ENCODE data around the gene SREBF2.

Gene SREBF2

GRCh38 chr22:41876675-41877074 lies 43.8 kb downstream of the SREBF2 start:
- no peak for DNase-seq (ENCODE audit: low read depth, low spot score)

GRCh38 chr22:41880653-41881052 lies 47.7 kb downstream of the SREBF2 start:
- DNase-seq (ENCODE audit: low read depth, low spot score) = no peak

GRCh38 chr22:41883400-41883799 lies 50.5 kb downstream of the SREBF2 start:
- no peak for DNase-seq (ENCODE audit: low read depth, low spot score)

DNA sequence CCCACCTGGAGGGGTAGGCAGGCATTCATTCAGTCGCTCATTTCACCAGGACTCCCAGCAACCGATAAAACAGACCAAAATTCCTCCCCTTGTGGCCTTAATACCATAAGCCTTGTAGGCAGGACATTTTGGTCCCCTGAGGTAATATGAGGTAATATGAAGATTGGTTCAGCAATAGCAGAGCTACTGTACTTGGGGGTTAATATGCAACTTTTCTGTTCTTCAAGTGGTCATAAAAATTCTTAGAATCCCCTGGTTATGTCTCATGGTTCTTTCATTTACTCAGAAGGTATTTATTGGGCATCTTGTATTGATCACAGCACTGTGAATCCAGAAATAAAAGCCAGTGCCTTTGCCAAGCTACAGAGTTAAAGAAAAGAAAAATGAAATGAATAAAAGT lies 52.2 kb downstream of the SREBF2 start:
- DNase-seq (ENCODE audit: low read depth, low spot score) = no peak

- DNase-seq (ENCODE audit: low read depth, low spot score) = no peak
These were observed 52.6 kb downstream of the SREBF2 start for GRCh38 chr22:41885516-41885915.

DNA sequence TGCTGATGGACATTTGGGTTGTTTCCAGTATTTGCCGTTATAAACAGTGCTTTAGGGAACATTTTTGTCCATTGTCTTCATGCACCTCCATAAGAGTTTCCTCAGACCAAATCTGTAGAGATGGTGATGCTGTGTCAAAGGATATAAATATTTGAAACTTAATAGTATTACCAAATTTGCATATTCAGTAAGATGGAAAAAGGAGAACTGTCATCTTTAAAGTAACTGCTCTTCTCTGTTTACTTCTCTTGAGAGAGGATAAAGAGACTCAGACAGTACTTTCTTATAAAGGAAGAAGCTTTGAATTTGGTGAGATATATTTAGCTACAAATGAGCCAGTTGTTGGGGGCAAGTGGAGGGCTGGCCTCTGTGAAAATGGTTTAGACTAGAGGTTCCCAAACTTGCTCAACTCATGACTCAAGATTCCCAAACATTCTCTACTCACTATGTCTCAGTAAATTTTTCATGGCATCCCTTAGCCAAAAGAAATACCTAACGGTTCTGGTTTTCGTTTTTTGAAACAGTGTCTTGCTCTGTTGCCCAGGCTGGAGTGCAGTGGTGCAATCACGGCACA lies 55.8 kb downstream of the SREBF2 start:
- DNase-seq (ENCODE audit: low read depth, low spot score) = no peak

DNA sequence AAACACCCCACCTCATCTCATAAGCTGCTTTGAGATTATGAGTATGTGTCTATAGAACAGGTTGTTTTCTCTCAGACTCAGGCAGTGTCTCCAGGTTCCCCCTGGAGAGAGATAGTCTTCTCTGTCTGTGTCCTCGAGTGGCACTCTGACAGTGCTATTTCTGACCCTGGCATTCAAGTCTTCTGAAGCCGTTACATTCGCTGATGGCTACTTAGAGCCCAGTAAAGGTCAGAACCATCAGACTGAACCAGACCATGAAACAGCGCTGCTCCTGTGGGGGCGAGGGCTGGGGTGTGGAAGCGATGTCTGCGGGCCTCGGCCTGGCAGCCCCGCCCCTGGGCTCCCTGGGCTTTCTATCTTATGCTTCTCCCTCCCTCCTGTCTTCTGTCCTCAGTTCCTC lies 58.5 kb downstream of the SREBF2 start:
- no peak for DNase-seq (ENCODE audit: low read depth, low spot score)

GRCh38 chr22:41892721-41893120 lies 59.8 kb downstream of the SREBF2 start:
- DNase-seq (ENCODE audit: low read depth, low spot score) = no peak

GRCh38 chr22:41893591-41894375 lies 60.9 kb downstream of the SREBF2 start:
- DNase-seq (ENCODE audit: low read depth, low spot score) = no peak

DNA sequence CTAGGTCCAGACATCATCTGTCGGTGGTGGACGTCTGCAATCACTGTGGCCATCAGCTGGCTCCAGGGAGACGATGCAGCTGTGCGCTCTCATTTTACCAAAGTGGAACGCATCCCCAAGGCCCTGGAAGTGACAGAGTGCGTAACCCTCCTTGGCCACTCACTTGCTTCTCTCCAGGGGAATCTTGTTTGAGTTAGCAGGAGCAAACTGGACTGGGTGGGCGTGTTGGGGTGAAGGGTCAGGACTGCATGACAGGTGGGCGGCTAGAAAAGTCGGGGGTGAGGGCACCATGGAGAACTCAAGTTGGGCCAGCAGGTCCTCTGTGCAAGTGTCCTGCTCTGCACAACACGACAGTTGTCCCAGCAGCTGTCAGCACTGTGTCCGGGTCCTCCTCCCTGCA lies 65.7 kb downstream of the SREBF2 start:
- DNase-seq (ENCODE audit: low read depth, low spot score) = no peak

GRCh38 chr22:41899110-41899509 lies 66.2 kb downstream of the SREBF2 start:
- no peak for DNase-seq (ENCODE audit: low read depth, low spot score)

- DNase-seq (ENCODE audit: low read depth, low spot score) = no peak
These were observed 67.2 kb downstream of the SREBF2 start for GRCh38 chr22:41899992-41900651.

DNA sequence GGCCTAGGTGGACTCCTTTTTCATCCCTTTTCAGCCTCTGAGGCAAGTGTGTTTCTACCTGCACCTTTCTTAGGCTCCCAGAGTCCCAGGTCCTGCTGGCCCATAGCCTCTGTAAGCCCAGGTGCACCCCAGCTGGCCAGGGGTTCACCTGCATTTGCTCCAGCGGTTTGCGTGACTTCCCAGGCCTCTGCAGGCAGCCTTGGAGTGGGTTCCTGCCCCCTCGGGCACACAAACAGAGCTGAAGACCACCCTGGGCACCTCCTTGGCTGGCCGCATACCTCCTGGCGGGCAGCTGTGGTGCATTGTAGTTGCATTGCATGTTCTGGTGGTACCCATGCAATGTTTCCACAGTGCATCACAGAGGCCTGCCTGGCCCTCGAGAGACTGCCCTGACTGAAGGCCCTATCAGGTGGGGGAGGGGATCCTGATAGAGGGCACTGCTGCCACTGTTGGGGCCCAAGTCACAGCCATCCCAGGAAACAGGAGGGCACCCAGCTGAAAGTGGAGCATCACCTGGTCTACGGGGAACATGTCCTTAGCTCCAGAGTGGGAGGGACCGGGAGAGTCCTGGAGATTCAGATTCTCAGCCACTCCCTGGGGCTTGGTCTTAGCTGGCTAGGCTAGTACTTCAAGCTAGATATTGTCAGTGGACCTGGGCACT lies 67.9 kb downstream of the SREBF2 start:
- DNase-seq (ENCODE audit: low read depth, low spot score) = no peak

DNA sequence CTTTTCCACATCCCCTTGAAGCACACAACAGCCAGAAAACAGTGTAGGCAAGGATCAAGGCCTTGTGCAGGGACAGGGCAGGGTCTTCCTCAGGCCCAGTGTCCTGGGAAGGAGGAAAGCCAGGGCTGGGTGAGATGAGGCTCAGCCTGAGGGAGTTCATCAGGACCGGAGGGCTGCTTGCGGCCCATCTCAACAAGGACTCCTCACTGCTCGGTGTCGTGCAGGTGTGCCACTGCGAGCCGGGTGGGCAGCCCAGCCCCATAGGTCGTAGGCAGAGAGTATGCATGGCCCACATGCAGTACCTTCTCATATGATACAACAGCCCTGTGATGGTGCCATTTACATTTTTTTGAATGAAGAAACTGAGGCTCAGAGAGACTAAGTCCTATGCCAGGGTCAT lies 69.1 kb downstream of the SREBF2 start:
- DNase-seq (ENCODE audit: low read depth, low spot score) = no peak

- no peak for DNase-seq (ENCODE audit: low read depth, low spot score)
These were observed 70.1 kb downstream of the SREBF2 start for GRCh38 chr22:41902932-41903421.

GRCh38 chr22:41904450-41905410 lies 71.8 kb downstream of the SREBF2 start:
- no peak for DNase-seq (ENCODE audit: low read depth, low spot score)

DNA sequence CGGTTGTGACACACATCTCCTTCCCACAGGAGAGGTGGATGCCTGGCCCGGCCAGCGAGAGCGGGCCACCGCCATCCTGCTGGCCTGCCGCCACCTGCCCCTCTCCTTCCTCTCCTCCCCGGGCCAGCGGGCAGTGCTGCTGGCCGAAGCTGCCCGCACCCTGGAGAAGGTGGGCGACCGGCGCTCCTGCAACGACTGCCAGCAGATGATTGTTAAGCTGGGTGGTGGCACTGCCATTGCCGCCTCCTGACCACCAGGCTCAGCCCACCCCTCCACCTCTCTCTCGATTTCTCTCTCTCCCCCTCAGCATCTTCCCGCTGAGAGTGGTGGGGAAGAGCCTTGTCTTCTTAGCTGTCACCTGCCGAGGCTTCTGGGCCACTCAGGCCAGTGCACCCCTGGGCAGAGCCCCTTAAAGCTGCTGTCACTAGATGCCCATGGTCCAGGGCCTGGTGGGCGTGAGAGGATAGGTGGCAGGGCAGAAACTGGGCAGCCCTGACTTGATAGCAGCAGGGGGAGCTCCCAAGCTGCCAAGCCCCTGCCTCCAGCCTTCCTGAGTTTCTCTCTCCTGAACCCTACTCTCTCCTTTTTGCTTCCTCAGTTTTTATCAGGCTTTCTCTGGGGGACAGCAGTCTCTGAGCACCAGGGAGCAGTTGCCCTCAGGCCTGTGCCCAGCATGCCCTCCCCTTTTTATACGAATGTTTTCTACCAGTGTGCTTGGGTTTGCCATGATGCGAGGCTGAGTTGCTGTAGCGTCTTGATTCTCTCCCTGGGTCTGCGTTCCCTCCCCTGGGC lies 72.7 kb downstream of the SREBF2 start:
- no peak for DNase-seq (ENCODE audit: low read depth, low spot score)

- no peak for DNase-seq (ENCODE audit: low read depth, low spot score)
These were observed 73.9 kb downstream of the SREBF2 start for GRCh38 chr22:41906822-41907221.

DNA sequence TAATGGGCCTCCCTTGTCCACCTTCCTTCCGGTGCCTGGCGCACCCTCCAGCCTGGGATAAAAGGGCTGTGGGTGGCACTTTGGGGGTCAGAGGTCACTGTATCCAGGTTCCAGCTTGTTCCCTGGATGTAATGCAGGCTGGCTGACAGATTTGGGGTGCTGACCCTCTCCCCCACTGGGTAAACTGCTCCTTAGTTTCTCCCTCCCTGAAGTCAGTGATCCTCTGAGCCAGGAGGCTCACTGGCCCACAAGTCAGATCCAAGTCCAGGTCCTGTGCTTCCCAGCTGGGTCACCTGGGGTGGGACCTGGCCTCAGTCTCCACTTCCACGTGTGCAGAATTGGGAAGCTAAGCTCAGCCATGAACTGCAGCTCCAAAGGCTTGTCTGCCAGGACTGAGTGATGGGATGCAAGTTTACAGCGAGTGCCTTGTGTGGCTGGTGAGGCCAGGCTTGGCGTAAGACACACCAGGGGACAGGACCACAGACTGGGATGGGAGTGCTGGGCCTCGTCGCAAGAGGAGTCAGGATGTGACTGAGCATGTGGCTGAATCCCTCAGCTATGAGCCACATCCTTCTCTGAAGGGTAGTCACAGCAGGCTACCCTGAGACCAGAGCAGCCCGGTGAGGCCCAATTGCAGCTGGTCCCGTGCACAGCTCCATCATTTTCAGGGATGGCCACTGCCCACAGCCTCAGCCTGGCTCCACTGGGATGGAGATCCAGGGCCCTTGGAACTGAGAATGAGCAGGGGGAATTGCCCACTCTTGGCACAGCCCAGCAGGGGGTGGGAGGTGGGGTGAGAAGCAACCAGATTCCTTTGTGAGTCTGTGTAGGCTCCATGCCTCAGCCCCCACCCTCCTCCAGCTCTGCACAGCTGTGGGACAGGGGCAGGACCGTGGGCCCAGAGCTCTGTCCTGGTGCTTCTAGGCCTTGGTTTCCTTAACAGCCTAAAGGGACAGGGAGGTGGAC lies 74.8 kb downstream of the SREBF2 start:
- no peak for DNase-seq (ENCODE audit: low read depth, low spot score)
